B cell (primary cell): ENCODE measurements around the gene TBXAS1. TPM values are rescaled to one million over a fixed set of nuclear protein-coding genes. Genes with fewer than 3 reads are reported as not detected.

Source experiments
- ATAC-seq: fragments of 200-7000 bp; cut with Tn5 transposase; one replicate; pipeline ENCODE4 v1.10.0; 2021; ENCODE audit warnings: low read depth, mild to moderate bottlenecking, moderate number of reproducible peaks, moderate library complexity
- CTCF ChIA-PET: fragments of 350-600 bp; sonication (Branson Sonifier 250); formaldehyde crosslinking; loops from one replicate; lab custom pipeline; 2021; ENCODE audit warnings: antibody characterized with exemption, inconsistent platforms; lab: Charles Lee
- POLR2A ChIA-PET: fragments of 350-600 bp; sonication (Branson Sonifier 250); formaldehyde crosslinking; loops from one replicate; lab custom pipeline; 2021; ENCODE audit warnings: antibody characterized with exemption; lab: Charles Lee
- DNase-seq: peaks from one replicate; pipeline ENCODE4 v3.0.0; 2013
- H2AFZ ChIP-seq: 2 replicates; pipeline ENCODE4 v1.6.1; 2012; ENCODE audit warnings: mild to moderate bottlenecking, low read depth, low read length; ENCODE audit not compliant: insufficient read depth, poor library complexity, severe bottlenecking
- H3K27ac ChIP-seq, 2 donors: 1 replicate in 1 of 2; 2 replicates in 1 of 2; pipeline ENCODE4 v1.5.1; 2012 to 2013; ENCODE audit warnings: low read length in 2 of 2, mild to moderate bottlenecking in 2 of 2, moderate library complexity in 1 of 2
- H3K27me3 ChIP-seq, 4 experiments: fragments of 200-600 bp in 1 of 4; sonication (generic) in 1 of 4; replicated peaks in 1 of 4; 1 replicate in 2 of 4; 2 replicates in 2 of 4; pipeline versions ENCODE4 v1.6.1 to v1.7.0; 2013 to 2016; ENCODE audit warnings: low read length in 3 of 4, mild to moderate bottlenecking in 2 of 4, mixed read lengths in 1 of 4, moderate library complexity in 1 of 4; ENCODE audit not compliant: insufficient read depth in 4 of 4, control insufficient read depth in 3 of 4; ENCODE audit errors: control extremely low read depth in 1 of 4
- H3K36me3 ChIP-seq, 2 experiments: replicated peaks in 1 of 2; 1 replicate in 1 of 2; 2 replicates in 1 of 2; pipeline versions ENCODE4 v1.6.1 to v1.7.1; 2013; ENCODE audit warnings: low read length in 1 of 2; ENCODE audit not compliant: insufficient read depth in 2 of 2, control insufficient read depth in 1 of 2; ENCODE audit errors: control extremely low read depth in 1 of 2, extremely low read depth in 1 of 2
- H3K4me1 ChIP-seq, 2 donors: fragments of 200-600 bp in 1 of 2; sonication (generic) in 1 of 2; 1 replicate in 1 of 2; 2 replicates in 1 of 2; pipeline versions ENCODE4 v1.5.1 to v1.6.1; 2013 to 2017; ENCODE audit warnings: low read length in 2 of 2; ENCODE audit not compliant: control insufficient read depth in 2 of 2, insufficient read depth in 2 of 2
- H3K4me2 ChIP-seq: replicated peaks from 2 replicates; pipeline ENCODE3; 2012; ENCODE audit warnings: mild to moderate bottlenecking, low read depth, low read length; ENCODE audit not compliant: poor library complexity, severe bottlenecking
- H3K4me3 ChIP-seq, 5 experiments: fragments of 200-600 bp in 1 of 5; sonication (generic) in 1 of 5; 1 replicate in 3 of 5; 2 replicates in 2 of 5; pipeline versions ENCODE4 v1.5.1 to v1.7.0; 2011 to 2016; ENCODE audit warnings: low read length in 4 of 5, mild to moderate bottlenecking in 4 of 5, low read depth in 2 of 5, control low read depth in 1 of 5, moderate library complexity in 1 of 5; ENCODE audit not compliant: insufficient read depth in 1 of 5; ENCODE audit errors: control extremely low read depth in 1 of 5, extremely low read depth in 1 of 5
- H3K79me2 ChIP-seq: fragments of 200-600 bp; sonication (generic); one replicate; pipeline ENCODE4 v1.6.0; 2016; ENCODE audit warnings: low read length; ENCODE audit not compliant: control insufficient read depth, insufficient read depth
- H3K9ac ChIP-seq: fragments of 200-600 bp; sonication (generic); 2 replicates; pipeline ENCODE4 v1.6.1; 2017; ENCODE audit warnings: mild to moderate bottlenecking, low read length, moderate library complexity
- H3K9me3 ChIP-seq, 3 donors: one replicate each; pipeline versions ENCODE4 v1.6.1 to v1.7.1; 2013; ENCODE audit warnings: low read length in 2 of 3; ENCODE audit not compliant: control insufficient read depth in 2 of 3, insufficient read depth in 1 of 3; ENCODE audit errors: control extremely low read depth in 1 of 3
- H4K20me1 ChIP-seq: 2 replicates; pipeline ENCODE4 v1.6.0; 2012; ENCODE audit warnings: mild to moderate bottlenecking, low read length; ENCODE audit not compliant: insufficient read depth, control insufficient read depth, poor library complexity, severe bottlenecking
- H3K27ac Mint-ChIP-seq: one replicate; pipeline ENCODE4 v1.8.0; 2021; ENCODE audit warnings: mixed read lengths
- H3K27me3 Mint-ChIP-seq: one replicate; pipeline ENCODE4 v1.8.0; 2021; ENCODE audit warnings: mixed read lengths
- H3K4me1 Mint-ChIP-seq: one replicate; pipeline ENCODE4 v1.8.0; 2021; ENCODE audit warnings: mixed read lengths
- H3K4me3 Mint-ChIP-seq: one replicate; pipeline ENCODE4 v1.8.0; 2021; ENCODE audit warnings: mixed read lengths
- H3K9me3 Mint-ChIP-seq: one replicate; pipeline ENCODE4 v1.8.0; 2022; ENCODE audit warnings: mixed read lengths; ENCODE audit not compliant: insufficient read depth
- CTCF ChIP-seq: fragments of 200-600 bp; IDR thresholded peaks from one replicate; pipeline ENCODE4 v1.8.0; 2022; ENCODE audit warnings: antibody characterized with exemption, mild to moderate bottlenecking
- EZH2 ChIP-seq: IDR thresholded peaks from 2 replicates; pipeline ENCODE4 v1.6.1; 2012; ENCODE audit warnings: borderline replicate concordance, low read depth, mild to moderate bottlenecking, moderate library complexity, low read length; ENCODE audit not compliant: insufficient read depth, poor library complexity, severe bottlenecking
- WGBS: methylation state at CpG from one replicate; pipeline ENCODE4 v1.1.5; 2013; ENCODE audit warnings: missing lambda C conversion rate; ENCODE audit not compliant: insufficient coverage; 5-methylcytosine and 5-hydroxymethylcytosine counted together
- intact Hi-C: fragments of 100-400 bp; cut with micrococcal nuclease; formaldehyde crosslinking; loops from one replicate; pipeline ENCODE4 v1.10.0; 2022
- polyA plus RNA-seq: library from polyadenylated mRNA; depleted of rRNA; stranded (reverse); fragments of >200 nt; gene quantifications from 2 replicates; pipeline ENCODE4 v1.2.3, GENCODE V29; 2012
- total RNA-seq, 2 donors: library from RNA; stranded (reverse); fragments of 120-200 nt in 1 of 2; gene quantifications; 1 replicate in 1 of 2; 2 replicates in 1 of 2; pipeline versions ENCODE4 v1.2.3 to v1.2.4, GENCODE V29; 2013 to 2022

Gene TBXAS1
- total and polyA plus RNA-seq, 2 donors (not counting 1 experiment from before 2014, with no cell fraction given), result 8.1 to 21.0 TPM

GRCh38 chr7:139916717-139917395 is 87.8 kb downstream of the TBXAS1 start:
- Histone ChIP-seq H3K4me3 (peak overlapping the region in 3 of 5 experiments; percentile 5 to 46 (median 13)), H3K4me2 (peak overlapping the region; percentile 59), H4K20me1 (no peaks in the 10 kb centered on the region), H3K9me3 (no peaks in the 10 kb centered on the region), H2AFZ (peak overlapping the region; percentile 78), H3K36me3 (peaks cover 0 to 2% of the 10 kb centered on the region in 2 experiments), H3K27ac (peak overlapping the region; percentile 38 to 70), H3K9ac (peak overlapping the region; percentile 33), H3K4me1 (peaks cover 22% of the 10 kb centered on the region in 2 donors), H3K27me3 (no peaks in the 10 kb centered on the region), H3K79me2 (no peaks in the 10 kb centered on the region)
- intact Hi-C loops, result loop anchor here (2.0 kb wide), 1 partner anchor 140 kb away; the partner anchor contains the start of gene HIPK2
- CTCF ChIA-PET, result interaction anchor here (0.5 to 1.5 kb wide), 9 partner anchors 9 to 270 kb away, joined by 3 to 4 read pairs (median 3); no protein-coding TSS in a partner anchor
- peak overlapping the region; percentile 77 for H3K4me3 Mint-ChIP-seq
- H3K27ac Mint-ChIP-seq, result peak overlapping the region; percentile 79
- whole genome bisulfite sequencing, result 29% methylated on average over 9 of the region's 10 CpGs
- POLR2A ChIA-PET, result interaction anchor here (0.6 to 2.2 kb wide), 3 partner anchors 11 to 139 kb away, joined by 3 to 6 read pairs (median 4); partner anchors contain the start of gene HIPK2
- H3K9me3 Mint-ChIP-seq, result no peaks in the 10 kb centered on the region
- no peaks in the 10 kb centered on the region for H3K27me3 Mint-ChIP-seq
- ATAC-seq (peak; percentile 66), DNase-seq (peak; percentile 39)
- TF ChIP-seq CTCF (no peak), EZH2 (no peak)
- H3K4me1 Mint-ChIP-seq, result peaks cover 25% of the 10 kb centered on the region

- no peak for DNase-seq
- no peaks in the 10 kb centered on the region for H3K27me3 ChIP-seq
- POLR2A ChIA-PET, result interaction anchor here (1.4 to 2.2 kb wide), 2 partner anchors 19 to 140 kb away, joined by 3 to 6 read pairs; partner anchors contain the start of gene HIPK2
- no peaks in the 10 kb centered on the region for H4K20me1 ChIP-seq
- H3K4me3 ChIP-seq, result no peak overlapping the region
- peaks cover 22% of the 10 kb centered on the region in 2 donors for H3K4me1 ChIP-seq
- no peak for ATAC-seq
- H3K9me3 ChIP-seq, result no peaks in the 10 kb centered on the region
- H3K4me3 Mint-ChIP-seq, result no peak overlapping the region
- H2AFZ ChIP-seq, result peak overlapping the region; percentile 78
- peaks cover 25% of the 10 kb centered on the region for H3K4me1 Mint-ChIP-seq
- no peaks in the 10 kb centered on the region for H3K9me3 Mint-ChIP-seq
- peaks cover 0 to 2% of the 10 kb centered on the region in 2 experiments for H3K36me3 ChIP-seq
- H3K27ac ChIP-seq, result no peak overlapping the region
- no peak overlapping the region for H3K4me2 ChIP-seq
- H3K27me3 Mint-ChIP-seq, result no peaks in the 10 kb centered on the region
- CTCF ChIA-PET, result interaction anchor here (1.3 to 1.5 kb wide), 3 partner anchors 19 to 131 kb away, joined by 3 to 4 read pairs (median 4); no protein-coding TSS in a partner anchor
- intact Hi-C loops, result loop anchor here (2.0 kb wide), 1 partner anchor 141 kb away; the partner anchor contains the start of gene HIPK2
- no CpG with 5 or more reads among the region's 2 CpGs for WGBS
- no peaks in the 10 kb centered on the region for H3K79me2 ChIP-seq
- TF ChIP-seq EZH2 (no peak), CTCF (no peak)
- H3K9ac ChIP-seq, result no peak overlapping the region
- H3K27ac Mint-ChIP-seq, result no peak overlapping the region
These were observed 88.8 kb downstream of the TBXAS1 start for GRCh38 chr7:139917851-139918250.
